Heart right ventricle (tissue), 16 donors: Measurements from ENCODE around the gene AP1B1. TPM values are rescaled to one million over a fixed set of nuclear protein-coding genes. Genes with fewer than 3 reads are reported as not detected.

Experiments used
- ATAC-seq, 8 donors: fragments of 200-7000 bp; cut with Tn5 transposase; one replicate each; pipeline ENCODE4 v1.9.1; 2020; ENCODE audit warnings: mild to moderate bottlenecking in 8 of 8, moderate library complexity in 8 of 8, moderate number of reproducible peaks in 1 of 8
- DNase-seq, 2 donors: peaks; one replicate each; pipeline ENCODE4 v3.0.0-alpha.2; 2020
- H3K27ac ChIP-seq, 10 donors: fragments of 200-600 bp; sonication (generic) in 2 of 10; one replicate each; pipeline versions ENCODE4 v1.5.0 to v1.8.0; 2020 to 2022; ENCODE audit warnings: mild to moderate bottlenecking in 3 of 10
- H3K27me3 ChIP-seq, 7 donors: fragments of 200-600 bp; one replicate each; pipeline ENCODE4 v1.8.0; 2021 to 2022; ENCODE audit warnings: mild to moderate bottlenecking in 2 of 7
- H3K36me3 ChIP-seq, 9 donors: fragments of 200-600 bp; sonication (generic) in 1 of 9; one replicate each; pipeline versions ENCODE4 v1.5.0 to v1.8.0; 2020 to 2022; ENCODE audit warnings: mild to moderate bottlenecking in 2 of 9
- H3K4me1 ChIP-seq, 9 donors: fragments of 200-600 bp; sonication (generic) in 1 of 9; one replicate each; pipeline versions ENCODE4 v1.5.0 to v1.8.0; 2020 to 2022; ENCODE audit warnings: mild to moderate bottlenecking in 4 of 9
- H3K4me3 ChIP-seq, 10 donors: fragments of 200-600 bp; sonication (generic) in 2 of 10; one replicate each; pipeline versions ENCODE4 v1.5.0 to v1.8.0; 2020 to 2022; ENCODE audit warnings: mild to moderate bottlenecking in 7 of 10, moderate library complexity in 2 of 10
- H3K9me3 ChIP-seq, 11 donors: fragments of 200-600 bp in 10 of 11; sonication (generic) in 2 of 11; one replicate each; pipeline versions ENCODE4 v1.5.0 to v1.8.0; 2013 to 2022; ENCODE audit warnings: mild to moderate bottlenecking in 2 of 11, control low read depth in 1 of 11, moderate library complexity in 1 of 11
- WGBS, 2 donors: extraction: QIAGEN DNeasy Blood & Tissue Kit; methylation state at CpG; one replicate each; pipeline ENCODE4 v1.1.7; 2013; ENCODE audit warnings: inconsistent platforms in 1 of 2; 5-methylcytosine and 5-hydroxymethylcytosine counted together
- intact Hi-C, 10 donors: fragments of 100-400 bp; cut with DNase I; formaldehyde crosslinking; loops; one replicate each; pipeline versions ENCODE4 v1.11.1 to v1.14.2; 2022
- polyA plus RNA-seq, 2 donors: library from polyadenylated mRNA; stranded (reverse); fragments of 200-250 nt; gene quantifications; one replicate each; pipeline ENCODE4 v1.2.3, GENCODE V29; 2013
- total RNA-seq, 10 donors: library from RNA; stranded (reverse); fragmentation: NEBNext Ultra II Directional in 3 of 10; extraction: Animal tissue kit (Norgen Biotek cat#: 25700) in 3 of 10; gene quantifications; one replicate each; pipeline versions ENCODE4 v1.2.1 to v1.2.4, GENCODE V29; 2021 to 2023
- TF ChIP-seq, protein P1 (sequence below), 9 donors: fragments of 200-600 bp; sonication (generic) in 2 of 9; IDR thresholded peaks; one replicate each; pipeline versions ENCODE4 v1.5.0 to v1.8.0; 2021 to 2022; ENCODE audit warnings: antibody characterized with exemption in 9 of 9, mild to moderate bottlenecking in 5 of 9, moderate library complexity in 1 of 9
- donor health status: Arrhythmogenic right ventricular cardiomyopathy.
- donor health status: ischemic (EF 13 %, LVEDD 7.1; RV severe dilation, severe dysfunction).
- donor health status: healthy with polysubstance abuse.
- donor health status: DM: no; HTN: yes; CAD: no.
- donor health status: DM: no; HTN: no; CAD: no.
- donor health status: ischemic (EF 25% LVEDD 6.9; RV normal size, moderate dysfunction).
- donor health status: ischemic (EF 25% LVEDD 5.7; RV mildly dilated, moderate dysfunction).
- donor health status: healthy.
- donor health status: DM: yes; HTN: yes; CAD: no.
- donor health status: Ischemic cardiomyopathy.
- donor health status: ischemic (EF 35%, LVEDD 5.7; RV mildly dilated, moderate dysfunction).
- donor health status: nonischemic (EF 11% LVEDD 7.7; RV severe dilation, severe dysfunction).
- donor health status: DM: yes; HTN: yes; CAD: no.
- donor health status: PGD.
- donor health status: ischemic (EF 29% LVEDD 5.4; RV normal size, mild dysfunction).
- donor health status: nonischemic (EF 23%, LVEDD 6.1; RV moderate dilation, normal function).

AP1B1 gene
- total and polyA plus RNA-seq, 12 donors = 18.4 to 51.5 (median 29.0) TPM

DNA sequence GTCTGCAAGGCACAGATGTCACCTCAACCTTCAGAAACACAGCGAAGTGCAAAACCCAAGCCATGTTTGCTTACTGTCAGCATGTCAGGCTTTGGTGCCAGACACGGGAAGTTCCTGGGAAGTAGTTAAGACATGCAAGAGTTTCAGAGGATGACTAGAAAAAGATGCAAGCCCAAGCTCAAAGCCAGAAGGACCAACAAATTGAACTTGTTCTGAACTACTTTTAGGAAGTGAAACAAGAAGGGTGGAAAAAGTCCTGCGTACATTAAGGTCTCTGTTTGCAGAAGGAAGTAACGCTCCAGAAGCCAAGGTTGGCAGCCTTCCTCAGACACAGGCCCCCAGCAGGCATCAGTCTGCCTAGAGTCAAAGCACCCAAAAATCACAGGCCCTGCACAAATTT is 2.6 kb downstream of the AP1B1 start:
- no peak for ATAC-seq
- H3K4me1 ChIP-seq = peaks cover 5 to 72% (median 27%) of the 10 kb centered on the region in 9 donors
- WGBS, 2 donors = 51 to 61% methylated on average over 4 of the region's 4 CpGs

DNA sequence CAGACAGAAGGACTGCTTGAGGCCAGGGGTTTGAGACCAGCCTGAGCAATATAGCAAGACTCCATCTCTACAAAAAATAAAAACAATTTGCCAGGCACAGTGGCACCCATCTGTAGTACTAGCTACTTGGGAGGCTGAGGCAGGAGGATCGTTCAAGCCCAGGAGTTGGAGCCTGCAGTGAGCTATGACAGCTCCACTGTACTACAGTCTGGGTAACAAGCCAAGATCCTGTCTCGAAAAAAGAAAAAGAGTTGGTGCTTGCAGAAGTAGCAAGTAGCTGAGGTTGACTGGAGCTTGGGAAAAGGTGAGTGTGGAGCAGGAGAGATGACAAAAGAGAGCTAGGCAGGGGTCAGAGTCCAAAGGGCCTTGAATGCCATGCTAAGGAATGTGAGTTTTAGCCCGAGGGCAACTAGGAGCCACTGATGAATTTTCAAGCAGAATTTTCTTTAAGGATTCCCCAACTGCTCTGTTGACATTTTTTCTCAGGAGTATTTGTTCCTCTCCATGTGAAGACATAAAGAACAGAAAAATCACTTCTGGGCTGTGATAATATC is 3.1 kb downstream of the AP1B1 start:
- 79 to 86% methylated on average over 3 of the region's 3 CpGs for WGBS, 2 donors

More for the DNA sequence above, 2.6 kb downstream of the AP1B1 start:
- no peaks in the 10 kb centered on the region for H3K27me3 ChIP-seq
- peaks cover 0 to 32% (median 0%) of the 10 kb centered on the region in 9 donors for H3K36me3 ChIP-seq
- no peaks in the 10 kb centered on the region for H3K9me3 ChIP-seq
- TF ChIP-seq, protein P1, sequence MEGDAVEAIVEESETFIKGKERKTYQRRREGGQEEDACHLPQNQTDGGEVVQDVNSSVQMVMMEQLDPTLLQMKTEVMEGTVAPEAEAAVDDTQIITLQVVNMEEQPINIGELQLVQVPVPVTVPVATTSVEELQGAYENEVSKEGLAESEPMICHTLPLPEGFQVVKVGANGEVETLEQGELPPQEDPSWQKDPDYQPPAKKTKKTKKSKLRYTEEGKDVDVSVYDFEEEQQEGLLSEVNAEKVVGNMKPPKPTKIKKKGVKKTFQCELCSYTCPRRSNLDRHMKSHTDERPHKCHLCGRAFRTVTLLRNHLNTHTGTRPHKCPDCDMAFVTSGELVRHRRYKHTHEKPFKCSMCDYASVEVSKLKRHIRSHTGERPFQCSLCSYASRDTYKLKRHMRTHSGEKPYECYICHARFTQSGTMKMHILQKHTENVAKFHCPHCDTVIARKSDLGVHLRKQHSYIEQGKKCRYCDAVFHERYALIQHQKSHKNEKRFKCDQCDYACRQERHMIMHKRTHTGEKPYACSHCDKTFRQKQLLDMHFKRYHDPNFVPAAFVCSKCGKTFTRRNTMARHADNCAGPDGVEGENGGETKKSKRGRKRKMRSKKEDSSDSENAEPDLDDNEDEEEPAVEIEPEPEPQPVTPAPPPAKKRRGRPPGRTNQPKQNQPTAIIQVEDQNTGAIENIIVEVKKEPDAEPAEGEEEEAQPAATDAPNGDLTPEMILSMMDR (IDR thresholded peaks at IDR 0.05) = no peak
- intact Hi-C loops = no loop called here
- no peak for DNase-seq
- H3K4me3 ChIP-seq = no peak overlapping the region
- peak overlapping the region in 4 of 10 donors; percentile 42 to 96 (median 87) for H3K27ac ChIP-seq

DNA sequence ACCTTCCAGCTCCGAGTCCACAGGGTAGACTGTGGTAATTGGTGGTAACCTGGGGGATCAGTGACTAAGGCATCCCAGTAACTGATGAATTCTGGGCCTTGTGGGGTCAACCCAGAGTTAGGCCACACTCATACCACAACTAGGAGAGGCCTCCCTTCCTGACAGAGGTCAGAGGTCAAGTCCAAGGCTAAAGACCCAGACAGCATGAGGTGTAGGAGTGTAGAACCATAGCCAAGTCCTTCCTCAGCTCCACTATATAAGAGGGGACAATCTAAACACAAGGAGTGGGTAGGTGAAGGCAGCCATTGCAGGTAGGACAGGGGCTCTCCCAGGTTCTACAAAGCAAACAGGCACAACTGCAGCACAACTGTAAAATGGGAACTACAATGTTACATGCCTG is 4.6 kb downstream of the AP1B1 start:
- H3K9me3 ChIP-seq = no peaks in the 10 kb centered on the region
- intact Hi-C loops = no loop called here
- no peaks in the 10 kb centered on the region for H3K27me3 ChIP-seq
- peaks cover 0 to 42% (median 0%) of the 10 kb centered on the region in 9 donors for H3K36me3 ChIP-seq
- no peak for DNase-seq
- no peak overlapping the region for H3K4me3 ChIP-seq
- no peak for ATAC-seq
- peak overlapping the region in 1 of 10 donors; percentile 66 for H3K27ac ChIP-seq
- TF ChIP-seq, protein P1 (IDR thresholded peaks at IDR 0.05) = no peak
- peaks cover under 1 to 72% (median 33%) of the 10 kb centered on the region in 9 donors for H3K4me1 ChIP-seq
- 100% methylated on average over 1 of the region's 1 CpG for WGBS, 2 donors

More for the DNA sequence above, 3.1 kb downstream of the AP1B1 start:
- Histone ChIP-seq H3K36me3 (peaks cover 0 to 32% (median 0%) of the 10 kb centered on the region in 9 donors), H3K4me3 (no peak overlapping the region), H3K27me3 (no peaks in the 10 kb centered on the region), H3K9me3 (no peaks in the 10 kb centered on the region), H3K27ac (peak overlapping the region in 3 of 10 donors; percentile 21 to 96 (median 66)), H3K4me1 (peaks cover 5 to 76% (median 32%) of the 10 kb centered on the region in 9 donors)
- no peak for ATAC-seq
- no peak for DNase-seq
- intact Hi-C loops = no loop called here
- TF ChIP-seq, protein P1 (IDR thresholded peaks at IDR 0.05) = no peak

DNA sequence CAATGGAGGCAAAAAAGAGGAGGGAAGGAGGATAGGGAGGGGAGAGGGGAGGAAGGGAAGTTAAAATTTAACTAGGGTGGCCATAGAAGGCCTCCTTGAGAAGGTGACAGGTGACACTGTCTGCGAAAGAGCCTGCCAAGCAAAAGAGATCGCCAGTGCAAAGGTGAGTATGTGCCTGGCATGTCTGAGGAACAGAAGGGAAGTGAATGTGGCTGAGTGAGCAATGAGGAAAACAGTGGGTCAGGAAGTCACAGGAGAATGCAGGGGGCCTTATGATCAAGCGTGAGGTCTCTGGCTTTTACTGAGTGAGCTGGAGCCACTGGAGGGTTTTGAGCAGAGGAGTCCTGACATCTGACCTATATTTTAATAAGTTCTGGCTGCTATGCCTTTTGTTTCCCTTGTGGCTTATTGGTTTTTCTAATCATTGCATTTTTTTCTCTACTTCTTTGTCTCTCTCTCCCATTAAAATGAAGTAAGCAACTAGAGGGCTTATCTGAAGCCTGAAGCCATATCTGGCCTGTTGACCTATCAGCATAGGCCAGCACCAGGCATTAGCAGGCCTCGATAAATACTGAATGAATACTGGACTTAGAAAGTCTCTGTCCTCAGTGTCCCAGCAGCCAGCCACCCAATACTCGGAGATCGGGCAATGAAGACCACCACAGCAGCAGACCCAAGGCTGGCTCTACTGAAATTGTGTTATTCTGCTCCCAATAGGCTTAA is 5.6 kb downstream of the AP1B1 start:
- whole genome bisulfite sequencing, 2 donors = 66 to 72% methylated on average over 6 of the region's 6 CpGs
- ATAC-seq (no peak), DNase-seq (no peak)
- peaks cover 0 to 69% (median 31%) of the 10 kb centered on the region in 9 donors for H3K4me1 ChIP-seq
- peaks cover 0 to 46% (median 0%) of the 10 kb centered on the region in 9 donors for H3K36me3 ChIP-seq
- peak overlapping the region in 4 of 10 donors; percentile 23 to 63 (median 40) for H3K27ac ChIP-seq
- TF ChIP-seq, protein P1 (IDR thresholded peaks at IDR 0.05) = no peak
- intact Hi-C loops = no loop called here
- H3K4me3 ChIP-seq = no peak overlapping the region
- no peaks in the 10 kb centered on the region for H3K27me3 ChIP-seq
- H3K9me3 ChIP-seq = no peaks in the 10 kb centered on the region
